GM12891 (cell line): ENCODE data around the gene SDK1.
"Not testable (repeated sequence)": the region's sequence is repeated elsewhere in the genome, so short reads cannot be mapped to it uniquely, and the experiment has no call there.

Experiments used
- DNase-seq: peaks from one replicate; pipeline ENCODE4 v3.0.0; 2011; ENCODE audit warnings: low spot score; ENCODE audit not compliant: insufficient read length
- FAIRE-seq: peaks from 2 replicates; lab custom pipeline; 2011; peaks lifted over from hg19 to GRCh38; lab: Jason Lieb, UNC
- PAX5 ChIP-seq: IDR thresholded peaks from 2 replicates; pipeline ENCODE4 v1.6.1; 2011; ENCODE audit warnings: low read length, moderate library complexity, mild to moderate bottlenecking; ENCODE audit not compliant: insufficient read depth, severe bottlenecking
- POLR2A ChIP-seq: IDR thresholded peaks from 2 replicates; pipeline ENCODE4 v1.6.1; 2011; ENCODE audit warnings: low read depth, low read length, control low read depth
- POLR2AphosphoS5 ChIP-seq: IDR thresholded peaks from 2 replicates; pipeline ENCODE4 v1.6.1; 2011; ENCODE audit warnings: low read depth, low read length, control low read depth
- POU2F2 ChIP-seq: IDR thresholded peaks from 2 replicates; pipeline ENCODE4 v1.6.1; 2011; ENCODE audit warnings: low read depth, mild to moderate bottlenecking, control low read depth, low read length, moderate library complexity
- SPI1 ChIP-seq: IDR thresholded peaks from 2 replicates; pipeline ENCODE4 v1.6.1; 2011; ENCODE audit warnings: low read depth, low read length, control low read depth
- TAF1 ChIP-seq: IDR thresholded peaks from 2 replicates; pipeline ENCODE4 v1.6.1; 2011; ENCODE audit warnings: low read depth, low read length, control low read depth

SDK1 gene

DNA sequence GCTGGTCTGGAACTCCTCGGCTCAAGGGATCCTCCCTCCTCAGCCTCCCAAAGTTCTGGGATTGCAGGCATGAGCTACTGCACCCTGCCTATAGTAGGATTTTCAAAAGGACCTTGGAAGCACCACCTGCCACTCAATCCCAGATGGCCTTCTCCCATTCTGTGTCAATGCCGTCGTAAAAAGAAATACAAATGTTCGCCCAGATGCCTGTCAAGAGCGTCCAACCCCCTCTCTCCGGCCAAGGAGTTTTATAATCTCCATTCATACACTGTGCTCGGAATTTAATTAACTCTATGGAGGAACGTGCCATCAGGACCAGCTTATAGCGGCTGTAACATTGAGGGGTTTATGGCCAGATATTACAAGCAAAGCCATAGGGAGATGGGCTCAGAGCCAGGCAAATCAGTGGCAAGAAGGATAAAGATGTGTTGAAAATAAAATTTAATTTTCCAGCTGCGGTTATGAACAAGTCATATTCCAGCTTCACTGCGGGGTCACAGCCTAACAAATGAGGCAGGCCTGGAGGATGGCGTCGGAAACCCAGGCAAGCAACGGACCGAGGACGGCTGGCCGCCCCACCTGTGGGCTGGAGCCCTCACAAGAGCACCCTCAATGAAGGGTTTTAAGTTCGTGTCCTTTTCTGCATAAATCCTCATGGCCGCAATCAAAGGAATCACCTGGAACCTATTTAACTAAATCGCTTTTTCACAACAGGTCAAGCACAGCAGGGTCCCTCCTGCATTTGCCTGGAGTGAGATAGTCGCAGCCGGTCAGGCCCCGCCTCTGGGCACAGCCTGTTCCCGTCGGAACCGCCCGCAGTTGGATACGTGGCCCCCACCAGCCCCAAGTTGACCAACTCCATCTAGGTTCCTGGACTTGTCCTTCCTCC, 1006.5 kb downstream of the SDK1 start:
- FAIRE-seq (no peak), DNase-seq (no peak)
- TF ChIP-seq TAF1 (no peak), POU2F2 (no peak), PAX5 (no peak)

- no peak for TF ChIP-seq TAF1
- no peak for TF ChIP-seq SPI1
- no peak for TF ChIP-seq POLR2AphosphoS5
- TF ChIP-seq POLR2A = no peak
- no peak for TF ChIP-seq POU2F2
- TF ChIP-seq PAX5 = no peak
- no peak for FAIRE-seq
- DNase-seq = no peak
Measured at GRCh38 chr7:4308205-4308590, 1007.1 kb downstream of the SDK1 start.

DNA sequence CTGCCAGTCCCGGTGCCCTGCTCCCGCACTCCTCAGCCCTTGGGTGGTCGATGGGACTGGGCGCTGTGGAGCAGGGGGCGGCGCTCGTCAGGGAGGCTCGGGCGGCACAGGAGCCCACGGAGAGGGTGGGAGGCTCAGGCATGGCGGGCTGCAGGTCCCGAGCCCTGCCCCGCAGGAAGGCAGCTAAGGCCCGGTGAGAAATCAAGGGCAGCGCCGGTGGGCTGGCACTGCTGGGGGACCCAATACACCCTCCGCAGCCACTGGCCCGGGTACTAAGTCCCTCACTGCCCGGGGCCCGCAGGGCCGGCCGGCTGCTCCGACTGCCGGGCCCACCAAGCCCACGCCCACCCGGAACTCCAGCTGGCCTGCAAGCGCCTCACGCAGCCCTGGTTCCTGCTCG, 1012.9 kb downstream of the SDK1 start:
- FAIRE-seq, DNase-seq: not testable (repeated sequence)

- not testable (repeated sequence) for FAIRE-seq, DNase-seq
Measured at GRCh38 chr7:4314316-4314715, 1013.3 kb downstream of the SDK1 start.
